Measurements from ENCODE around the gene PYY.
"Not testable (repeated sequence)": the region's sequence is repeated elsewhere in the genome, so short reads cannot be mapped to it uniquely, and the experiment has no call there.

Gene PYY

GRCh38 chr17:43945074-43945829 lies 8.5 kb downstream of the PYY start:
- no peak overlapping the region for H3K4me3 Mint-ChIP-seq
- no peak for DNase-seq
- no peaks in the 10 kb centered on the region for H3K36me3 Mint-ChIP-seq
- no peak overlapping the region for H3K27ac Mint-ChIP-seq
- H3K4me1 Mint-ChIP-seq: peaks cover 0 to 5% of the 10 kb centered on the region in 2 donors
- no peak for ATAC-seq (replicated peaks)
- H3K27me3 Mint-ChIP-seq: peaks cover 37 to 47% of the 10 kb centered on the region in 2 donors
- no peaks in the 10 kb centered on the region for H3K9me3 Mint-ChIP-seq

- Mint-ChIP-seq H3K36me3 (no peaks in the 10 kb centered on the region), H3K4me3 (no peak within 1 kb of the TSS), H3K9me3 (no peaks in the 10 kb centered on the region), H3K27me3 (peaks cover 44 to 53% of the 10 kb centered on the region in 2 donors), H3K4me1 (peaks cover 8 to 12% of the 10 kb centered on the region in 2 donors), H3K27ac (no peak within 1 kb of the TSS)
- no peak for ATAC-seq (replicated peaks)
- no peak for DNase-seq
These were observed 11.6 kb downstream of the PYY start, which contains the start of gene PPY for GRCh38 chr17:43942051-43942685. Gene PPY, minus strand, starts transcription at chr17:43942476. Its CDS starts 822 bp downstream, at chr17:43941654.

- no peak overlapping the region for H3K4me3 Mint-ChIP-seq
- peaks cover 6 to 12% of the 10 kb centered on the region in 2 donors for H3K4me1 Mint-ChIP-seq
- DNase-seq (no peak), ATAC-seq (replicated peaks) (peak in 1 of 2 donors; percentile 29)
- peaks cover 37 to 47% of the 10 kb centered on the region in 2 donors for H3K27me3 Mint-ChIP-seq
- no peaks in the 10 kb centered on the region for H3K9me3 Mint-ChIP-seq
- H3K36me3 Mint-ChIP-seq: no peaks in the 10 kb centered on the region
- no peak overlapping the region for H3K27ac Mint-ChIP-seq
These were observed 13.1 kb downstream of the PYY start for GRCh38 chr17:43940630-43941029.

GRCh38 chr17:43939886-43940285 lies 13.9 kb downstream of the PYY start:
- Mint-ChIP-seq H3K4me1 (peaks cover 6 to 12% of the 10 kb centered on the region in 2 donors), H3K36me3 (no peaks in the 10 kb centered on the region), H3K27ac (no peak overlapping the region), H3K27me3 (peaks cover 30 to 50% of the 10 kb centered on the region in 2 donors), H3K9me3 (no peaks in the 10 kb centered on the region), H3K4me3 (no peak overlapping the region)
- ATAC-seq (replicated peaks) (no peak), DNase-seq (no peak)

GRCh38 chr17:43939452-43939851 lies 14.3 kb downstream of the PYY start:
- not testable (repeated sequence) for H3K9me3 Mint-ChIP-seq; ATAC-seq (replicated peaks); DNase-seq; H3K36me3 Mint-ChIP-seq; H3K4me3 Mint-ChIP-seq
- Mint-ChIP-seq H3K27ac (peak overlapping the region; percentile 25), H3K27me3 (peaks cover 27 to 50% of the 10 kb centered on the region in 2 donors), H3K4me1 (peaks cover 6 to 12% of the 10 kb centered on the region in 2 donors)

- peaks cover 27 to 51% of the 10 kb centered on the region in 2 donors for H3K27me3 Mint-ChIP-seq
- no peaks in the 10 kb centered on the region for H3K9me3 Mint-ChIP-seq
- H3K27ac Mint-ChIP-seq: no peak overlapping the region
- no peak for DNase-seq
- H3K36me3 Mint-ChIP-seq: no peaks in the 10 kb centered on the region
- ATAC-seq (replicated peaks): no peak
- H3K4me1 Mint-ChIP-seq: peaks cover 6 to 12% of the 10 kb centered on the region in 2 donors
- H3K4me3 Mint-ChIP-seq: no peak overlapping the region
These were observed 14.9 kb downstream of the PYY start for GRCh38 chr17:43938838-43939182.

- ATAC-seq (replicated peaks): no peak
- Mint-ChIP-seq H3K4me3 (no peak overlapping the region), H3K27me3 (peaks cover 32 to 51% of the 10 kb centered on the region in 2 donors), H3K36me3 (no peaks in the 10 kb centered on the region), H3K27ac (no peak overlapping the region), H3K4me1 (peaks cover 6 to 12% of the 10 kb centered on the region in 2 donors), H3K9me3 (no peaks in the 10 kb centered on the region)
- DNase-seq: no peak
These were observed 17.3 kb downstream of the PYY start for GRCh38 chr17:43936434-43936833.

- no peak for DNase-seq
- H3K36me3 Mint-ChIP-seq: no peaks in the 10 kb centered on the region
- H3K4me3 Mint-ChIP-seq: no peak overlapping the region
- peaks cover 6 to 12% of the 10 kb centered on the region in 2 donors for H3K4me1 Mint-ChIP-seq
- H3K27me3 Mint-ChIP-seq: peaks cover 34 to 50% of the 10 kb centered on the region in 2 donors
- no peaks in the 10 kb centered on the region for H3K9me3 Mint-ChIP-seq
- H3K27ac Mint-ChIP-seq: no peak overlapping the region
- ATAC-seq (replicated peaks): no peak
These were observed 17.8 kb downstream of the PYY start for GRCh38 chr17:43935926-43936261.

- Mint-ChIP-seq H3K4me1 (peaks cover 6 to 12% of the 10 kb centered on the region in 2 donors), H3K4me3 (no peak overlapping the region), H3K27me3 (peaks cover 32 to 44% of the 10 kb centered on the region in 2 donors), H3K27ac (no peak overlapping the region), H3K9me3 (no peaks in the 10 kb centered on the region), H3K36me3 (no peaks in the 10 kb centered on the region)
- ATAC-seq (replicated peaks): no peak
- DNase-seq: no peak
These were observed 18.4 kb downstream of the PYY start for GRCh38 chr17:43935204-43935925.

- Mint-ChIP-seq H3K27ac (no peak overlapping the region), H3K9me3 (no peaks in the 10 kb centered on the region), H3K4me1 (peaks cover 4 to 6% of the 10 kb centered on the region in 2 donors), H3K36me3 (no peaks in the 10 kb centered on the region), H3K4me3 (no peak overlapping the region), H3K27me3 (peaks cover 27 to 36% of the 10 kb centered on the region in 2 donors)
- ATAC-seq (replicated peaks) (no peak), DNase-seq (no peak)
These were observed 20.8 kb downstream of the PYY start for GRCh38 chr17:43932923-43933322.

- no peak overlapping the region for H3K4me3 Mint-ChIP-seq
- no peaks in the 10 kb centered on the region for H3K36me3 Mint-ChIP-seq
- ATAC-seq (replicated peaks) (no peak), DNase-seq (no peak)
- H3K27ac Mint-ChIP-seq: no peak overlapping the region
- H3K27me3 Mint-ChIP-seq: peaks cover 28 to 37% of the 10 kb centered on the region in 2 donors
- H3K4me1 Mint-ChIP-seq: peaks cover 8% of the 10 kb centered on the region in 2 donors
- no peaks in the 10 kb centered on the region for H3K9me3 Mint-ChIP-seq
These were observed 21.4 kb downstream of the PYY start for GRCh38 chr17:43932357-43932756.

- no peak overlapping the region for H3K27ac Mint-ChIP-seq
- no peaks in the 10 kb centered on the region for H3K36me3 Mint-ChIP-seq
- ATAC-seq (replicated peaks) (no peak), DNase-seq (no peak)
- peaks cover 7 to 16% of the 10 kb centered on the region in 2 donors for H3K4me1 Mint-ChIP-seq
- H3K27me3 Mint-ChIP-seq: peaks cover 34 to 43% of the 10 kb centered on the region in 2 donors
- H3K9me3 Mint-ChIP-seq: no peaks in the 10 kb centered on the region
- no peak overlapping the region for H3K4me3 Mint-ChIP-seq
These were observed 22.6 kb downstream of the PYY start for GRCh38 chr17:43931062-43931571.

- no peak overlapping the region for H3K4me3 Mint-ChIP-seq
- H3K4me1 Mint-ChIP-seq: peaks cover 7 to 16% of the 10 kb centered on the region in 2 donors
- H3K27me3 Mint-ChIP-seq: peaks cover 48 to 56% of the 10 kb centered on the region in 2 donors
- DNase-seq (no peak), ATAC-seq (replicated peaks) (no peak)
- H3K36me3 Mint-ChIP-seq: no peaks in the 10 kb centered on the region
- H3K9me3 Mint-ChIP-seq: no peaks in the 10 kb centered on the region
- H3K27ac Mint-ChIP-seq: no peak overlapping the region
These were observed 25.1 kb downstream of the PYY start for GRCh38 chr17:43928609-43929008.

- not testable (repeated sequence) for H3K36me3 Mint-ChIP-seq, H3K27ac Mint-ChIP-seq, H3K9me3 Mint-ChIP-seq, DNase-seq
- Mint-ChIP-seq H3K27me3 (peaks cover 52 to 63% of the 10 kb centered on the region in 2 donors), H3K4me1 (peaks cover 7 to 16% of the 10 kb centered on the region in 2 donors), H3K4me3 (peak overlapping the region; percentile 57 to 69)
- ATAC-seq (replicated peaks): peak; percentile 45 to 62
These were observed 25.8 kb downstream of the PYY start for GRCh38 chr17:43927929-43928328.

Data from stimulated activated naive B cell treated with anti-CD40 and anti-IgM and Interleukin-4, amounts not matched to agents 10 μg/mL and 1 μg/mL and 100 μg/mL, for 72 hours (primary cell).